HepG2 (cell line): ENCODE results near the gene ZIK1. TPM values are rescaled to one million over a fixed set of nuclear protein-coding genes. Genes with fewer than 3 reads are reported as not detected.

ENCODE experiments used
- ARNT2 ChIP-seq: sonication (generic); formaldehyde crosslinking; IDR thresholded peaks from 2 replicates; pipeline ENCODE4 v1.8.0; 2022; ENCODE audit warnings: mild to moderate bottlenecking, low read depth, missing genetic modification reagents, moderate library complexity
- BORCS8-MEF2B ChIP-seq: sonication (generic); formaldehyde crosslinking; IDR thresholded peaks from 2 replicates; pipeline ENCODE4 v1.8.0; 2022; ENCODE audit warnings: mild to moderate bottlenecking, missing genetic modification reagents
- HDAC1 ChIP-seq: sonication (generic); formaldehyde crosslinking; IDR thresholded peaks from 2 replicates; pipeline ENCODE4 v1.5.1; 2020; ENCODE audit warnings: mild to moderate bottlenecking, missing genetic modification reagents
- HNRNPUL1 ChIP-seq: fragments of 200-400 bp; formaldehyde crosslinking; IDR thresholded peaks from 2 replicates; pipeline ENCODE4 v1.6.1; 2017; ENCODE audit warnings: low read depth, mild to moderate bottlenecking, low read length, moderate library complexity
- MAFF ChIP-seq: IDR thresholded peaks from 2 replicates; pipeline ENCODE4 v1.6.1; 2011; ENCODE audit warnings: low read depth, low read length, improper control_type of control experiment
- POGZ ChIP-seq: sonication (generic); formaldehyde crosslinking; IDR thresholded peaks from 2 replicates; pipeline ENCODE4 v1.4.0; 2020; ENCODE audit warnings: mild to moderate bottlenecking, missing genetic modification reagents
- TAF15 ChIP-seq: fragments of 200-400 bp; formaldehyde crosslinking; IDR thresholded peaks from one replicate; pipeline ENCODE4 v1.6.1; 2018; ENCODE audit warnings: mild to moderate bottlenecking, low read depth, low read length; ENCODE audit not compliant: poor library complexity, severe bottlenecking
- TFE3 ChIP-seq: IDR thresholded peaks from 2 replicates; pipeline ENCODE4 v1.6.1; 2016
- ZNF121 ChIP-seq: sonication (generic); formaldehyde crosslinking; IDR thresholded peaks from 2 replicates; pipeline ENCODE4 v1.5.0; 2020; ENCODE audit warnings: mild to moderate bottlenecking, missing genetic modification reagents
- ZNF142 ChIP-seq: sonication (generic); formaldehyde crosslinking; IDR thresholded peaks from 2 replicates; pipeline ENCODE4 v1.4.0; 2020; ENCODE audit warnings: missing genetic modification reagents
- ZNF160 ChIP-seq: sonication (generic); formaldehyde crosslinking; IDR thresholded peaks from 2 replicates; pipeline ENCODE4 v1.8.0; 2022; ENCODE audit warnings: mild to moderate bottlenecking, inconsistent platforms, missing genetic modification reagents
- ZNF235 ChIP-seq: sonication (generic); formaldehyde crosslinking; IDR thresholded peaks from 2 replicates; pipeline ENCODE4 v1.8.1; 2023; ENCODE audit warnings: mild to moderate bottlenecking, missing genetic modification reagents, borderline replicate concordance
- ZNF292 ChIP-seq: sonication (generic); formaldehyde crosslinking; IDR thresholded peaks from 2 replicates; pipeline ENCODE4 v1.8.1; 2022; ENCODE audit warnings: mild to moderate bottlenecking, low read depth, missing genetic modification reagents, borderline replicate concordance
- ZNF354B ChIP-seq: sonication (generic); formaldehyde crosslinking; IDR thresholded peaks from 2 replicates; pipeline ENCODE4 v1.8.0; 2022; ENCODE audit warnings: mild to moderate bottlenecking, missing genetic modification reagents
- ZNF430 ChIP-seq: sonication (generic); formaldehyde crosslinking; IDR thresholded peaks from 2 replicates; pipeline ENCODE4 v1.9.0; 2021; ENCODE audit warnings: mild to moderate bottlenecking, missing genetic modification reagents
- ZNF674 ChIP-seq: sonication (generic); formaldehyde crosslinking; IDR thresholded peaks from 2 replicates; pipeline ENCODE4 v1.5.0; 2020; ENCODE audit warnings: low read depth, mild to moderate bottlenecking, missing genetic modification reagents
- ZNF703 ChIP-seq: sonication (generic); formaldehyde crosslinking; IDR thresholded peaks from 2 replicates; pipeline ENCODE4 v1.5.1; 2020; ENCODE audit warnings: missing genetic modification reagents, mild to moderate bottlenecking, moderate library complexity, borderline replicate concordance
- polyA plus RNA-seq, 8 experiments: library from polyadenylated mRNA; depleted of rRNA in 3 of 8; stranded (reverse) in 7 of 8; unstranded in 1 of 8; fragments of >200 nt; fragmentation: Illumina TruSeq in 4 of 8; extraction: Trizol in 4 of 8; gene quantifications; 2 replicates each; pipeline versions ENCODE4 v1.2.1 to v1.2.3, GENCODE V29; 2011 to 2016; ENCODE audit warnings: low read depth in 4 of 8, missing spikeins in 1 of 8, mixed read lengths in 1 of 8; ENCODE audit not compliant: insufficient read depth in 1 of 8
- total RNA-seq, 5 experiments: library from RNA; depleted of rRNA; stranded (reverse); fragments of >200 nt; fragmentation: Illumina TruSeq; extraction: Trizol; gene quantifications; 2 replicates each; pipeline ENCODE4 v1.2.3, GENCODE V29; 2016; ENCODE audit warnings: low read depth in 1 of 5
- TF ChIP-seq, protein P1 (sequence below): fragments of 450-650 bp; IDR thresholded peaks from 2 replicates; pipeline ENCODE4 v1.6.1; 2016
- TF ChIP-seq, protein P2 (sequence below): sonication (generic); formaldehyde crosslinking; IDR thresholded peaks from 2 replicates; pipeline ENCODE4 v1.5.0; 2020; ENCODE audit warnings: missing genetic modification reagents

ZIK1 gene
- total and polyA plus RNA-seq, 2 of the 13 experiments (the other 11 are each of a cell fraction or from before 2014, with no cell fraction given) = 2.1 to 7.2 TPM

DNA sequence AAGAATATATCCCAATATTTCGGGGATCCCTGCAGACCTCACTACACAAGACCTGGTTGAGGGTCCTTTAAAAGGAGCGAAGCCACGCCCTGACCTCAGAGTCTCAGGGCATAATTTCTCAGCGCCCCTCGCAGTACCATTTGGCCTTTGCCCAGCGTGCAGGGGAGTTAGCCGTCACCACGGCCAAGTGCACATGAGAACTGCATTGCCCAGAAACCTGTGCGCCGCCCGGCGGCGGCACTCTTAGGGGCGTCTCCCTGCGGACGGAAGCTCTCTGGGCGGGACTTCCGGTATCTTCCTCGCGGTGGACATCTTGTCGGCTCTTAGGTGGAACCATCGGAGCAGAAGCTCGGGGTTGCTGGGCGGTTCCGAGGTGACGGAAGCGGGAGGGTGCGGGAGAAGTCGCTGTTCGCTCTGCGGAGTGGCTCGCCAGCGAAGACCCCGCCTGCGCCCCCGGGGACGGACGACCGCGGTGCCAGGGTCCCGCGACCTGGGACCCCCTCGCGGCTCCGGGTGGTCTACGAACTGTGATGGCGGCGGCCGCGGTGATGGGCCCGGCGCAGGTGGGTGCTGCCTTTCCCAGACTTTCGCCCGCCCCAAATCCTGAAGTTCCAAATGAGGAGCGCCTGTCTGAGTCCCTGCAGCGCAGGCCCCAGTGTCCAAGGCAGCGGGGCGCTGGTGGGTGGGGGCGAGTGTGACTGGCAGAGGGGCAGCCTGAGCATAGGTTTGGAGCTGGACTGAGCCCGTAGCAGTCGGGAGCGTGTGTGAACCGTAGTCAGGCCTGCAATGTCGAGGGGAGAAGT lies 30.2 kb downstream of the ZIK1 start, which contains the start of gene ZNF134 (continued):
- peak; percentile 66 for TF ChIP-seq POGZ
- peak; percentile 76; the same call in 1 of the 2 replicates for TF ChIP-seq ZNF235 (CRISPR knock-in tag)
- peak; percentile 67 for TF ChIP-seq HDAC1
- TF ChIP-seq, protein P1, sequence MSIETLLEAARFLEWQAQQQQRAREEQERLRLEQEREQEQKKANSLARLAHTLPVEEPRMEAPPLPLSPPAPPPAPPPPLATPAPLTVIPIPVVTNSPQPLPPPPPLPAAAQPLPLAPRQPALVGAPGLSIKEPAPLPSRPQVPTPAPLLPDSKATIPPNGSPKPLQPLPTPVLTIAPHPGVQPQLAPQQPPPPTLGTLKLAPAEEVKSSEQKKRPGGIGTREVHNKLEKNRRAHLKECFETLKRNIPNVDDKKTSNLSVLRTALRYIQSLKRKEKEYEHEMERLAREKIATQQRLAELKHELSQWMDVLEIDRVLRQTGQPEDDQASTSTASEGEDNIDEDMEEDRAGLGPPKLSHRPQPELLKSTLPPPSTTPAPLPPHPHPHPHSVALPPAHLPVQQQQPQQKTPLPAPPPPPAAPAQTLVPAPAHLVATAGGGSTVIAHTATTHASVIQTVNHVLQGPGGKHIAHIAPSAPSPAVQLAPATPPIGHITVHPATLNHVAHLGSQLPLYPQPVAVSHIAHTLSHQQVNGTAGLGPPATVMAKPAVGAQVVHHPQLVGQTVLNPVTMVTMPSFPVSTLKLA = no peak
- TF ChIP-seq TFE3 = 0 out of 2 replicates have a peak, but pooled peaks have one; percentile 21
- no peak for TF ChIP-seq TAF15
- peak; percentile 42; the same call in 1 of the 2 replicates for TF ChIP-seq ZNF430 (CRISPR knock-in tag)
- no peak for TF ChIP-seq ZNF292 (CRISPR knock-in tag)
- peak; percentile 77; the same call in 1 of the 2 replicates for TF ChIP-seq BORCS8-MEF2B
- TF ChIP-seq ZNF674 (CRISPR knock-in tag) = no peak
- no peak for TF ChIP-seq MAFF
- TF ChIP-seq, protein P2, sequence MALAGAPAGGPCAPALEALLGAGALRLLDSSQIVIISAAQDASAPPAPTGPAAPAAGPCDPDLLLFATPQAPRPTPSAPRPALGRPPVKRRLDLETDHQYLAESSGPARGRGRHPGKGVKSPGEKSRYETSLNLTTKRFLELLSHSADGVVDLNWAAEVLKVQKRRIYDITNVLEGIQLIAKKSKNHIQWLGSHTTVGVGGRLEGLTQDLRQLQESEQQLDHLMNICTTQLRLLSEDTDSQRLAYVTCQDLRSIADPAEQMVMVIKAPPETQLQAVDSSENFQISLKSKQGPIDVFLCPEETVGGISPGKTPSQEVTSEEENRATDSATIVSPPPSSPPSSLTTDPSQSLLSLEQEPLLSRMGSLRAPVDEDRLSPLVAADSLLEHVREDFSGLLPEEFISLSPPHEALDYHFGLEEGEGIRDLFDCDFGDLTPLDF (CRISPR knock-in tag) = peak; percentile 72
- TF ChIP-seq ZNF121 = 0 out of 2 replicates have a peak, but pooled peaks have one; percentile 24
- TF ChIP-seq ZNF160 = peak; percentile 60; the same call in 1 of the 2 replicates
- 0 out of 2 replicates have a peak, but pooled peaks have one; percentile 28 for TF ChIP-seq ZNF703 (CRISPR knock-in tag)
- TF ChIP-seq ARNT2 (CRISPR knock-in tag) = peak; percentile 73; the same call in 1 of the 2 replicates
- peak; percentile 45; the same call in 1 of the 2 replicates for TF ChIP-seq ZNF354B
- peak; percentile 40; the same call in 1 of the 2 replicates for TF ChIP-seq ZNF142 (CRISPR knock-in tag)
- TF ChIP-seq HNRNPUL1 = no peak
